Glutamatergic neuron (in vitro differentiated cells): Measurements from ENCODE around the gene PON3. TPM values are rescaled to one million over a fixed set of nuclear protein-coding genes. Genes with fewer than 3 reads are reported as not detected.

Source experiments
- DNase-seq: peaks from one replicate; pipeline ENCODE4 v3.0.0; 2022
- H3K27ac Mint-ChIP-seq: one replicate; pipeline ENCODE4 v1.8.0; 2020; ENCODE audit warnings: mild to moderate bottlenecking, mixed read lengths, inconsistent platforms; ENCODE audit not compliant: unreplicated experiment
- H3K27me3 Mint-ChIP-seq: one replicate; pipeline ENCODE4 v1.8.0; 2020; ENCODE audit warnings: mild to moderate bottlenecking, moderate library complexity, mixed read lengths, inconsistent platforms; ENCODE audit not compliant: unreplicated experiment
- H3K36me3 Mint-ChIP-seq: one replicate; pipeline ENCODE4 v1.8.0; 2020; ENCODE audit warnings: mild to moderate bottlenecking, mixed read lengths, inconsistent platforms; ENCODE audit not compliant: unreplicated experiment
- H3K4me1 Mint-ChIP-seq: one replicate; pipeline ENCODE4 v1.8.0; 2020; ENCODE audit warnings: mild to moderate bottlenecking, low read depth, mixed read lengths, inconsistent platforms; ENCODE audit not compliant: unreplicated experiment
- H3K4me3 Mint-ChIP-seq: one replicate; pipeline ENCODE4 v1.8.0; 2020; ENCODE audit warnings: mild to moderate bottlenecking, mixed read lengths, inconsistent platforms; ENCODE audit not compliant: unreplicated experiment
- H3K9me3 Mint-ChIP-seq: one replicate; pipeline ENCODE4 v1.8.0; 2020; ENCODE audit warnings: mild to moderate bottlenecking, moderate library complexity, mixed read lengths, inconsistent platforms; ENCODE audit not compliant: unreplicated experiment
- total RNA-seq: library from RNA; stranded (reverse); fragmentation: NEBNext Ultra II Directional; extraction: Animal tissue kit (Norgen Biotek cat#: 25700); gene quantifications from one replicate; pipeline ENCODE4 v1.2.1, GENCODE V29; 2021; ENCODE audit not compliant: unreplicated experiment
- TF ChIP-seq, protein P1 (sequence below): fragments of 200-600 bp; sonication (generic); IDR thresholded peaks from one replicate; pipeline ENCODE4 v1.5.0; 2021; ENCODE audit not compliant: partially characterized antibody, unreplicated experiment

The PON3 gene
- total RNA-seq, 1 donor from 2014 or later: not detected

DNA sequence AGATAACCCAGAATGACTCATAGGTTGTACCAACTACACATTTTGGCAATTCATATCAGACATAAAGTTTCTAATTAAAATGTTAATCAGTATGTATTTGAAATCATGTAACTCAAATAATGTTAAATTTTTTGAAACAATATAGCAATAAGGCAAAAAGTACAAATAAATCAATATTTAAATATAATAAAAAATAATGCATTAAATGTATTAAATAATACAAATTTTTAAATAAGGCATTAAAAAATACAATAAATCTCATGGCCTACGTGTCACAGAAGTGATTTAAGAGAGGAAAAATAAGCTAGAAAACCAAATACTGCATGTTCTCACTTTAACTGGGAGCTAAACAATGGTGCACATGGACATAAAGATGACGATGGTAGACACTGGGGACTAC lies 29.5 kb upstream of the PON3 start:
- Mint-ChIP-seq H3K27ac (no peak overlapping the region), H3K27me3 (no peaks in the 10 kb centered on the region), H3K4me1 (peaks cover 15% of the 10 kb centered on the region), H3K36me3 (no peaks in the 10 kb centered on the region), H3K4me3 (no peak overlapping the region), H3K9me3 (no peaks in the 10 kb centered on the region)
- no peak for DNase-seq
- TF ChIP-seq, protein P1, sequence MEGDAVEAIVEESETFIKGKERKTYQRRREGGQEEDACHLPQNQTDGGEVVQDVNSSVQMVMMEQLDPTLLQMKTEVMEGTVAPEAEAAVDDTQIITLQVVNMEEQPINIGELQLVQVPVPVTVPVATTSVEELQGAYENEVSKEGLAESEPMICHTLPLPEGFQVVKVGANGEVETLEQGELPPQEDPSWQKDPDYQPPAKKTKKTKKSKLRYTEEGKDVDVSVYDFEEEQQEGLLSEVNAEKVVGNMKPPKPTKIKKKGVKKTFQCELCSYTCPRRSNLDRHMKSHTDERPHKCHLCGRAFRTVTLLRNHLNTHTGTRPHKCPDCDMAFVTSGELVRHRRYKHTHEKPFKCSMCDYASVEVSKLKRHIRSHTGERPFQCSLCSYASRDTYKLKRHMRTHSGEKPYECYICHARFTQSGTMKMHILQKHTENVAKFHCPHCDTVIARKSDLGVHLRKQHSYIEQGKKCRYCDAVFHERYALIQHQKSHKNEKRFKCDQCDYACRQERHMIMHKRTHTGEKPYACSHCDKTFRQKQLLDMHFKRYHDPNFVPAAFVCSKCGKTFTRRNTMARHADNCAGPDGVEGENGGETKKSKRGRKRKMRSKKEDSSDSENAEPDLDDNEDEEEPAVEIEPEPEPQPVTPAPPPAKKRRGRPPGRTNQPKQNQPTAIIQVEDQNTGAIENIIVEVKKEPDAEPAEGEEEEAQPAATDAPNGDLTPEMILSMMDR: no peak

DNA sequence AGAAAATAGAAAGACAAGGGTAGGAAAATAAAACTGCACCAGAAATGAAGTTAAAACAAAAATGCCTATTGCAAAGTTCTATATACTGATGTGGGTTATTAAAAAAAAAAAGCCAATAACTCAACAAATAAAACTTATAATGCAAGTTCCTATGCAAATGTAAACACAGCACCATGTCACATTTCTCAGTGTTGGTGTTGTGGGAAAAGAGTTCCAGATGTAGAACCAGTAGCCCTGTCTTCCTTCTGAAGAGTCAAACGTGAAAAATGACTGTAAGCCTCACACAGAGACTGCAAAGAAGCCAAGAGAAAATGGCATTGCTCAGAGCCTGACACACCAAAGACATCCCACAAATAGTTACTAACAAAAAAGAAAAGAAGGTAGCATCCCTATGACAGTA lies 28.5 kb upstream of the PON3 start:
- Mint-ChIP-seq H3K27me3 (no peaks in the 10 kb centered on the region), H3K4me3 (no peak overlapping the region), H3K9me3 (no peaks in the 10 kb centered on the region), H3K36me3 (no peaks in the 10 kb centered on the region), H3K4me1 (peaks cover 20% of the 10 kb centered on the region), H3K27ac (no peak overlapping the region)
- TF ChIP-seq, protein P1: no peak
- no peak for DNase-seq

GRCh38 chr7:95421847-95422444 lies 25.8 kb upstream of the PON3 start:
- TF ChIP-seq, protein P1: no peak
- Mint-ChIP-seq H3K4me3 (no peak overlapping the region), H3K9me3 (peaks cover 7% of the 10 kb centered on the region), H3K27me3 (peaks cover 5% of the 10 kb centered on the region), H3K4me1 (peaks cover 35% of the 10 kb centered on the region), H3K36me3 (no peaks in the 10 kb centered on the region), H3K27ac (peak overlapping the region; percentile 88)
- no peak for DNase-seq

GRCh38 chr7:95421000-95421846 lies 25.0 kb upstream of the PON3 start:
- Mint-ChIP-seq H3K4me1 (peaks cover 39% of the 10 kb centered on the region), H3K27me3 (peaks cover 5% of the 10 kb centered on the region), H3K36me3 (no peaks in the 10 kb centered on the region), H3K27ac (peak overlapping the region; percentile 88), H3K4me3 (peak overlapping the region; percentile 17), H3K9me3 (peaks cover 7% of the 10 kb centered on the region)
- DNase-seq: no peak
- TF ChIP-seq, protein P1: no peak

DNA sequence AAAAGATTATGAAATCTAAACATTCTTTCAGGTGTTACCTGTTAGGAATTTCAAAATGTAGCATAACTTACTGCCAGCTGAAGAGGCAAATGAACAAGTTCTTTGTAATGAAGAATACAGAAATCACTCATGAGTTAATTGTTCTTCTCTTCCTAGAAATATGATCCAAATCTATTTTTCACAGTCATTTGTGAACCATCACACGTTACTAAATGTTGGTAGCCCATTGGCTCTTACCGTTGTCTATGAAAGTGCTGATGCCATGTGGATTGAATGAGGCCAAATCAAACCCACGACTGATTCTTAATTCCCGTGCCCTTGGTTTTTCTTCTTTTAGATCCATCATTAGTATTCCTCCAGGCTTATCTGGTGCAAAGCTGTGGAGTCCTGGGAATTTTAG lies 15.9 kb upstream of the PON3 start:
- H3K36me3 Mint-ChIP-seq: no peaks in the 10 kb centered on the region
- H3K4me3 Mint-ChIP-seq: no peak overlapping the region
- H3K27ac Mint-ChIP-seq: no peak overlapping the region
- no peak for DNase-seq
- no peaks in the 10 kb centered on the region for H3K9me3 Mint-ChIP-seq
- no peaks in the 10 kb centered on the region for H3K27me3 Mint-ChIP-seq
- TF ChIP-seq, protein P1: no peak
- H3K4me1 Mint-ChIP-seq: peaks cover 7% of the 10 kb centered on the region
